Astrocyte (in vitro differentiated cells and primary cell): ENCODE data around the gene LCLAT1. TPM values are rescaled to one million over a fixed set of nuclear protein-coding genes. Genes with fewer than 3 reads are reported as not detected.
A peak's percentile ranks its signal among the peaks of the same experiment; 100 is the strongest.

ENCODE experiments used
- DNase-seq: peaks from one replicate; pipeline ENCODE4 v3.0.0-alpha.2; 2010; ENCODE audit warnings: low read depth
- FAIRE-seq: peaks from 2 replicates; lab custom pipeline; 2011; peaks lifted over from hg19 to GRCh38; lab: Jason Lieb, UNC
- H2AFZ ChIP-seq: 2 replicates; pipeline ENCODE4 v1.6.0; 2012; ENCODE audit warnings: low read depth, low read length, inconsistent platforms
- H3K27ac ChIP-seq: 2 replicates; pipeline ENCODE4 v1.5.1; 2011; ENCODE audit warnings: low read depth, low read length, inconsistent platforms
- H3K27me3 ChIP-seq: 2 replicates; pipeline ENCODE4 v1.6.0; 2011; ENCODE audit warnings: low read length, inconsistent platforms; ENCODE audit not compliant: insufficient read depth
- H3K36me3 ChIP-seq: 2 replicates; pipeline ENCODE4 v1.5.1; 2011; ENCODE audit warnings: low read length, inconsistent platforms; ENCODE audit not compliant: insufficient read depth
- H3K4me1 ChIP-seq: 2 replicates; pipeline ENCODE4 v1.5.1; 2011; ENCODE audit warnings: low read length, inconsistent platforms; ENCODE audit not compliant: insufficient read depth
- H3K4me2 ChIP-seq: 2 replicates; pipeline ENCODE4 v1.6.0; 2012; ENCODE audit warnings: low read length, inconsistent platforms
- H3K4me3 ChIP-seq: 2 replicates; pipeline ENCODE4 v1.5.1; 2011; ENCODE audit warnings: low read depth, mild to moderate bottlenecking, low read length, inconsistent platforms; ENCODE audit not compliant: insufficient read depth
- H3K79me2 ChIP-seq: 2 replicates; pipeline ENCODE4 v1.6.0; 2012; ENCODE audit warnings: mild to moderate bottlenecking, low read length, inconsistent platforms; ENCODE audit not compliant: insufficient read depth
- H3K9ac ChIP-seq: 2 replicates; pipeline ENCODE4 v1.6.0; 2012; ENCODE audit warnings: mild to moderate bottlenecking, low read length, inconsistent platforms
- H3K9me3 ChIP-seq: 2 replicates; pipeline ENCODE4 v1.5.1; 2012; ENCODE audit warnings: low read depth, mild to moderate bottlenecking, low read length, inconsistent platforms; ENCODE audit not compliant: insufficient read depth
- H4K20me1 ChIP-seq: 2 replicates; pipeline ENCODE4 v1.6.0; 2012; ENCODE audit warnings: low read length, inconsistent platforms; ENCODE audit not compliant: insufficient read depth
- H3K27ac Mint-ChIP-seq: one replicate; pipeline ENCODE4 v1.8.0; 2021; ENCODE audit warnings: mild to moderate bottlenecking, mixed read lengths; ENCODE audit not compliant: unreplicated experiment
- H3K27me3 Mint-ChIP-seq: one replicate; pipeline ENCODE4 v1.8.0; 2021; ENCODE audit warnings: low read depth, mixed read lengths; ENCODE audit not compliant: unreplicated experiment
- H3K36me3 Mint-ChIP-seq: one replicate; pipeline ENCODE4 v1.8.0; 2021; ENCODE audit warnings: low read depth, mixed read lengths; ENCODE audit not compliant: unreplicated experiment
- H3K4me1 Mint-ChIP-seq: one replicate; pipeline ENCODE4 v1.8.0; 2021; ENCODE audit warnings: low read depth, mixed read lengths; ENCODE audit not compliant: unreplicated experiment
- H3K4me3 Mint-ChIP-seq: one replicate; pipeline ENCODE4 v1.8.0; 2021; ENCODE audit warnings: mild to moderate bottlenecking, moderate library complexity, mixed read lengths; ENCODE audit not compliant: unreplicated experiment
- H3K9me3 Mint-ChIP-seq: one replicate; pipeline ENCODE4 v1.8.0; 2021; ENCODE audit warnings: mild to moderate bottlenecking, mixed read lengths; ENCODE audit not compliant: unreplicated experiment
- EZH2 ChIP-seq: IDR thresholded peaks from 2 replicates; pipeline ENCODE4 v1.6.1; 2012; ENCODE audit warnings: mild to moderate bottlenecking, low read length, inconsistent platforms; ENCODE audit not compliant: insufficient read depth
- total RNA-seq: library from RNA; stranded (reverse); gene quantifications from 2 replicates; pipeline ENCODE4 v1.2.1, GENCODE V29; 2021
- TF ChIP-seq, protein P1 (sequence below): IDR thresholded peaks from 2 replicates; pipeline ENCODE4 v1.5.1; 2011; ENCODE audit warnings: low read depth, mild to moderate bottlenecking, inconsistent platforms, low read length, moderate library complexity; ENCODE audit not compliant: insufficient read depth

Gene LCLAT1
- total RNA-seq, 1 donor from 2014 or later = 17.5 TPM

DNA sequence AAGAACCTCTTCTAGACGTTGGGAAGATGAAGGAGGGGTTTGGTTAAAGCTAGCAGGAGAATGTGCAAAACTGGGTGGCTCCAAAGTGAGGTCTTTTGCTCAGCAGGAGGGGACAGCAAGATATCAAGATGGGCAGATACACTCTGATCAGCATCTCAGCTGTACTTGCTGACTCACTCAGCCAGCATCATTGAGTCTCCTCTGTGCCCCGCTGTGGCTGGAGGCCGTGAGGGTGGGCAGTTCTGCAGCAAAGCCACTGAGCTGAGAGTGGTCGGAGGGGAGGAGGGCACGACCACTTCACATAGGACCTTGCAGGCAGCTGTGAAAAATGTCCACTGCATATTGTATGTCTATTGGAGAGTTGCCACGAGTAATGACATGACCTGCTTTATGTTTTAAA, 208.2 kb downstream of the LCLAT1 start:
- H3K9me3 Mint-ChIP-seq = no peaks in the 10 kb centered on the region
- Histone ChIP-seq H3K9me3 (no peaks in the 10 kb centered on the region), H4K20me1 (no peaks in the 10 kb centered on the region), H2AFZ (no peak overlapping the region), H3K9ac (no peak overlapping the region), H3K79me2 (no peaks in the 10 kb centered on the region), H3K27me3 (no peaks in the 10 kb centered on the region), H3K36me3 (no peaks in the 10 kb centered on the region), H3K4me3 (no peak overlapping the region), H3K27ac (peak overlapping the region; percentile 58), H3K4me1 (peaks cover 21% of the 10 kb centered on the region), H3K4me2 (peak overlapping the region; percentile 25)
- H3K4me1 Mint-ChIP-seq = peaks cover 22% of the 10 kb centered on the region
- FAIRE-seq = no peak
- peak; percentile 40 for DNase-seq
- H3K27me3 Mint-ChIP-seq = no peaks in the 10 kb centered on the region
- H3K27ac Mint-ChIP-seq = peak overlapping the region; percentile 80
- H3K4me3 Mint-ChIP-seq = no peak overlapping the region
- no peaks in the 10 kb centered on the region for H3K36me3 Mint-ChIP-seq
- TF ChIP-seq EZH2 = no peak
- TF ChIP-seq, protein P1, sequence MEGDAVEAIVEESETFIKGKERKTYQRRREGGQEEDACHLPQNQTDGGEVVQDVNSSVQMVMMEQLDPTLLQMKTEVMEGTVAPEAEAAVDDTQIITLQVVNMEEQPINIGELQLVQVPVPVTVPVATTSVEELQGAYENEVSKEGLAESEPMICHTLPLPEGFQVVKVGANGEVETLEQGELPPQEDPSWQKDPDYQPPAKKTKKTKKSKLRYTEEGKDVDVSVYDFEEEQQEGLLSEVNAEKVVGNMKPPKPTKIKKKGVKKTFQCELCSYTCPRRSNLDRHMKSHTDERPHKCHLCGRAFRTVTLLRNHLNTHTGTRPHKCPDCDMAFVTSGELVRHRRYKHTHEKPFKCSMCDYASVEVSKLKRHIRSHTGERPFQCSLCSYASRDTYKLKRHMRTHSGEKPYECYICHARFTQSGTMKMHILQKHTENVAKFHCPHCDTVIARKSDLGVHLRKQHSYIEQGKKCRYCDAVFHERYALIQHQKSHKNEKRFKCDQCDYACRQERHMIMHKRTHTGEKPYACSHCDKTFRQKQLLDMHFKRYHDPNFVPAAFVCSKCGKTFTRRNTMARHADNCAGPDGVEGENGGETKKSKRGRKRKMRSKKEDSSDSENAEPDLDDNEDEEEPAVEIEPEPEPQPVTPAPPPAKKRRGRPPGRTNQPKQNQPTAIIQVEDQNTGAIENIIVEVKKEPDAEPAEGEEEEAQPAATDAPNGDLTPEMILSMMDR = no peak

DNA sequence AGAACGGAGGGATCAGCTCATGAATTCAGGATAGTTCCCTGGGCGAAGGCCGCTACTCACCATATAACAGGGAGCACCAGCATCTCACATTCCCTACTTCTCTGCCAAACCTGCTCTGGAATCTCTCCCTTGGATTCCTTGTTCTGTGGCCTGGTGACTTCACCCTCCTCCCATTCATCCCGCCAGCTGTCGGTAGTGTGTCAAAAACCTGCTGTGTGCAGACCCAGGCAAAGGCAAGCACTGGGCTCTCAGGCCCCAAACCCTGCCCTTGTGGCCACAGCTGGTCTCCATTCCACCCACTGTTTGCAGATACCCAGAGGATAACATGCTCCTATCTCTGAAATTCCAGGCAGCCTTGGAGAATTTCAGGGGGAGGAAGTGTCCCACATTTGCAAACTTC, 208.6 kb downstream of the LCLAT1 start:
- Mint-ChIP-seq H3K27me3 (no peaks in the 10 kb centered on the region), H3K27ac (peak overlapping the region; percentile 83), H3K4me1 (peaks cover 22% of the 10 kb centered on the region), H3K9me3 (no peaks in the 10 kb centered on the region), H3K4me3 (no peak overlapping the region), H3K36me3 (no peaks in the 10 kb centered on the region)
- no peak overlapping the region for H3K9ac ChIP-seq
- no peaks in the 10 kb centered on the region for H3K27me3 ChIP-seq
- no peaks in the 10 kb centered on the region for H3K36me3 ChIP-seq
- DNase-seq (peak; percentile 93), FAIRE-seq (no peak)
- H3K4me3 ChIP-seq = no peak overlapping the region
- no peaks in the 10 kb centered on the region for H3K79me2 ChIP-seq
- H2AFZ ChIP-seq = no peak overlapping the region
- TF ChIP-seq EZH2 = no peak
- TF ChIP-seq, protein P1 = no peak
- peak overlapping the region; percentile 58 for H3K27ac ChIP-seq
- no peaks in the 10 kb centered on the region for H3K9me3 ChIP-seq
- no peaks in the 10 kb centered on the region for H4K20me1 ChIP-seq
- H3K4me1 ChIP-seq = peaks cover 21% of the 10 kb centered on the region
- H3K4me2 ChIP-seq = peak overlapping the region; percentile 25

DNA sequence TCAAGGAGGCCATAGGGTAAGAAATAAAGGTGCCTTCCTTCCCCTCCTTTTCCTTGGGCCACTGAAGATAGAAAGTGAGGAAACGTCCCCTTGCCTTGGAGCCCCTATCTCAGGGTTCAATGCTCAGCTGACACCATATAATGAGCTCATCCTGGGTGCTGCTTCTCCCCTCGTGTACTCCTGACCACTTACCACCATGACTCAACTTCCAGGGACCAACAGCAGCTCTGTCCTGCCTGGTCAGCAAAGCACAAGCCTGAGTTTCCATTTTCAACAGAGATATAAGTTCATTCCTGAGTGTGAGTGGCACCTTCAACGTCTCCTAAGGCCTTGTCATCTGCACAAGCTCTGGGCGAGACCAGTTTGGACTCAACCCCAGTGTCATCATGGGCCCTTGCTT, 209.0 kb downstream of the LCLAT1 start:
- Histone ChIP-seq H4K20me1 (no peaks in the 10 kb centered on the region), H3K4me3 (no peak overlapping the region), H3K27ac (peak overlapping the region; percentile 58), H3K36me3 (no peaks in the 10 kb centered on the region), H3K79me2 (no peaks in the 10 kb centered on the region), H2AFZ (no peak overlapping the region), H3K9me3 (no peaks in the 10 kb centered on the region), H3K9ac (no peak overlapping the region), H3K27me3 (no peaks in the 10 kb centered on the region), H3K4me2 (peak overlapping the region; percentile 20), H3K4me1 (peaks cover 21% of the 10 kb centered on the region)
- peak; percentile 80 for DNase-seq
- Mint-ChIP-seq H3K36me3 (no peaks in the 10 kb centered on the region), H3K4me3 (no peak overlapping the region), H3K9me3 (no peaks in the 10 kb centered on the region), H3K27me3 (no peaks in the 10 kb centered on the region), H3K4me1 (peaks cover 22% of the 10 kb centered on the region), H3K27ac (peak overlapping the region; percentile 83)
- FAIRE-seq = no peak
- TF ChIP-seq, protein P1 = no peak
- no peak for TF ChIP-seq EZH2
